HepG2 (cell line): ENCODE data around the gene VIT. TPM values are rescaled to one million over a fixed set of nuclear protein-coding genes. Genes with fewer than 3 reads are reported as not detected.

ENCODE experiments used
- ATAC-seq: fragments of 200-7000 bp; cut with Tn5 transposase; 3 replicates; pipeline ENCODE4 v1.9.1; 2020; ENCODE audit warnings: mild to moderate bottlenecking, moderate library complexity
- BruUV-seq: library from RNA; stranded (reverse); fragments of 400-500 nt; replicated peaks from 2 replicates; lab custom pipeline; 2021; lab: Mats Ljungman, UMichigan
- CTCF ChIA-PET: fragments of 300-600 bp; formaldehyde crosslinking; extraction: SDS; loops from one replicate; lab custom pipeline; 2021; ENCODE audit warnings: low total read pairs, inconsistent platforms, low intra/inter-chr PET ratio; lab: Yijun Ruan, JAX
- POLR2A ChIA-PET: fragments of 350-600 bp; sonication (Branson Sonifier 250); formaldehyde crosslinking; loops from one replicate; lab custom pipeline; 2020; ENCODE audit warnings: antibody characterized with exemption, inconsistent platforms; lab: Yijun Ruan, JAX
- DNase-seq: peaks from one replicate; pipeline ENCODE4 v3.0.0-alpha.2; 2015; ENCODE audit warnings: low spot score
- FAIRE-seq: peaks from 3 replicates; lab custom pipeline; 2011; peaks lifted over from hg19 to GRCh38; lab: Jason Lieb, UNC
- H2AFZ ChIP-seq: one replicate; pipeline ENCODE4 v1.6.1; 2011; ENCODE audit warnings: low read length, inconsistent platforms
- H3K27ac ChIP-seq: fragments of 300-600 bp; 3 replicates; pipeline ENCODE4 v1.8.0; 2011; ENCODE audit warnings: mixed run types, mild to moderate bottlenecking, mixed read lengths, low read length, inconsistent platforms; ENCODE audit not compliant: insufficient read depth; ENCODE audit errors: extremely low read length
- H3K27me3 ChIP-seq, 2 experiments: fragments of 200-600 bp in 1 of 2; 2 replicates in 1 of 2; 3 replicates in 1 of 2; pipeline versions ENCODE4 v1.6.0 to v1.8.0; 2011; ENCODE audit warnings: low read length in 2 of 2, mild to moderate bottlenecking in 2 of 2, moderate library complexity in 2 of 2, inconsistent platforms in 1 of 2; ENCODE audit not compliant: insufficient read depth in 2 of 2, control insufficient read depth in 1 of 2
- H3K36me3 ChIP-seq, 2 experiments: fragments of 200-600 bp in 1 of 2; replicated peaks in 1 of 2; 2 replicates in 1 of 2; 3 replicates in 1 of 2; pipeline versions ENCODE4 v1.5.1 to v1.8.0; 2011; ENCODE audit warnings: low read length in 2 of 2, inconsistent platforms in 1 of 2; ENCODE audit not compliant: insufficient read depth in 2 of 2, control insufficient read depth in 1 of 2
- H3K4me1 ChIP-seq: 2 replicates; pipeline ENCODE4 v1.5.1; 2012; ENCODE audit warnings: low read length, inconsistent platforms; ENCODE audit not compliant: insufficient read depth
- H3K4me2 ChIP-seq: 2 replicates; pipeline ENCODE4 v1.6.0; 2011; ENCODE audit warnings: low read depth, low read length, inconsistent platforms
- H3K4me3 ChIP-seq, 3 experiments: fragments of 200-600 bp in 1 of 3; sonication (generic), shearing (Covaris generic) in 1 of 3; replicated peaks in 1 of 3; 2 replicates each; pipeline ENCODE4 v1.5.1; 2011 to 2016; ENCODE audit warnings: low read length in 3 of 3, inconsistent platforms in 2 of 3, low read depth in 2 of 3, mild to moderate bottlenecking in 2 of 3, control low read depth in 1 of 3, mixed read lengths in 1 of 3; ENCODE audit not compliant: insufficient read depth in 1 of 3
- H3K79me2 ChIP-seq: one replicate; pipeline ENCODE4 v1.6.1; 2011; ENCODE audit warnings: low read length, inconsistent platforms; ENCODE audit not compliant: insufficient read depth
- H3K9ac ChIP-seq: 2 replicates; pipeline ENCODE4 v1.6.0; 2011; ENCODE audit warnings: mild to moderate bottlenecking, low read depth, low read length, inconsistent platforms; ENCODE audit not compliant: insufficient read depth
- H3K9me3 ChIP-seq: 2 replicates; pipeline ENCODE4 v1.5.1; 2012; ENCODE audit warnings: mild to moderate bottlenecking, low read length
- H4K20me1 ChIP-seq: 2 replicates; pipeline ENCODE4 v1.6.0; 2011; ENCODE audit warnings: inconsistent platforms, mild to moderate bottlenecking, low read length, moderate library complexity; ENCODE audit not compliant: insufficient read depth
- ATF1 ChIP-seq: IDR thresholded peaks from 2 replicates; pipeline ENCODE4 v1.6.1; 2016; ENCODE audit warnings: mild to moderate bottlenecking, control low read depth
- ELF1 ChIP-seq: sonication (generic); formaldehyde crosslinking; IDR thresholded peaks from 2 replicates; pipeline ENCODE4 v1.4.0; 2020; ENCODE audit warnings: missing genetic modification reagents
- FOSL1 ChIP-seq: sonication (generic); formaldehyde crosslinking; IDR thresholded peaks from 2 replicates; pipeline ENCODE4 v1.9.0; 2021; ENCODE audit warnings: missing genetic modification reagents, borderline replicate concordance
- PLRG1 ChIP-seq: fragments of 450-650 bp; conservative IDR thresholded peaks from 2 replicates; pipeline ENCODE4 v1.6.1; 2016
- SCMH1 ChIP-seq: sonication (generic); formaldehyde crosslinking; IDR thresholded peaks from 2 replicates; pipeline ENCODE4 v1.9.0; 2021; ENCODE audit warnings: missing genetic modification reagents, mild to moderate bottlenecking, borderline replicate concordance
- TFE3 ChIP-seq: IDR thresholded peaks from 2 replicates; pipeline ENCODE4 v1.6.1; 2016
- XBP1 ChIP-seq: sonication (generic); formaldehyde crosslinking; IDR thresholded peaks from 2 replicates; pipeline ENCODE4 v1.5.0; 2020; ENCODE audit warnings: missing genetic modification reagents
- ZNF335 ChIP-seq: sonication (generic); formaldehyde crosslinking; IDR thresholded peaks from 2 replicates; pipeline ENCODE4 v1.4.0; 2020; ENCODE audit warnings: missing genetic modification reagents
- ZNF350 ChIP-seq: sonication (generic); formaldehyde crosslinking; IDR thresholded peaks from 2 replicates; pipeline ENCODE4 v1.4.0; 2020; ENCODE audit warnings: mild to moderate bottlenecking, low read depth, missing genetic modification reagents, borderline replicate concordance
- ZSCAN9 ChIP-seq: IDR thresholded peaks from 2 replicates; pipeline ENCODE4 v1.6.1; 2016; ENCODE audit warnings: borderline replicate concordance
- WGBS: methylation state at CpG from one replicate; pipeline ENCODE4 v1.1.6; 2017; ENCODE audit warnings: low lambda C conversion rate; 5-methylcytosine and 5-hydroxymethylcytosine counted together
- in situ Hi-C: cut with HindIII; loops from 2 replicates; pipeline ENCODE4 v1.10.0; 2017; ENCODE audit warnings: low pct_unique_long_range_greater_than_20kb; ENCODE audit not compliant: extremely low pct_ligation_motif_present
- intact Hi-C: fragments of 100-400 bp; cut with micrococcal nuclease; formaldehyde crosslinking; loops from one replicate; pipeline ENCODE4 v1.10.0; 2022; ENCODE audit not compliant: unreplicated experiment
- polyA plus RNA-seq, 8 experiments: library from polyadenylated mRNA; depleted of rRNA in 3 of 8; stranded (reverse) in 7 of 8; unstranded in 1 of 8; fragments of >200 nt; fragmentation: Illumina TruSeq in 4 of 8; extraction: Trizol in 4 of 8; gene quantifications; 2 replicates each; pipeline versions ENCODE4 v1.2.1 to v1.2.3, GENCODE V29; 2011 to 2016; ENCODE audit warnings: low read depth in 4 of 8, missing spikeins in 1 of 8, mixed read lengths in 1 of 8; ENCODE audit not compliant: insufficient read depth in 1 of 8
- total RNA-seq, 5 experiments: library from RNA; depleted of rRNA; stranded (reverse); fragments of >200 nt; fragmentation: Illumina TruSeq; extraction: Trizol; gene quantifications; 2 replicates each; pipeline ENCODE4 v1.2.3, GENCODE V29; 2016; ENCODE audit warnings: low read depth in 1 of 5
- TF ChIP-seq, protein P1 (sequence below): sonication (generic); formaldehyde crosslinking; IDR thresholded peaks from 2 replicates; pipeline ENCODE4 v1.5.1; 2020; ENCODE audit warnings: mild to moderate bottlenecking, missing genetic modification reagents, moderate library complexity

VIT gene
- total and polyA plus RNA-seq, 2 of the 13 experiments (the other 11 are each of a cell fraction or from before 2014, with no cell fraction given) = not detected

- DNase-seq (no peak), ATAC-seq (no peak), FAIRE-seq (no peak)
- Histone ChIP-seq H3K27me3 (peaks cover 1 to 25% of the 10 kb centered on the region in 2 experiments; a peak in 4 of 5 replicates), H3K9ac (no peak overlapping the region), H3K4me1 (no peaks in the 10 kb centered on the region), H3K36me3 (no peaks in the 10 kb centered on the region), H4K20me1 (no peaks in the 10 kb centered on the region), H2AFZ (no peak overlapping the region), H3K4me2 (no peak overlapping the region), H3K79me2 (no peaks in the 10 kb centered on the region), H3K4me3 (no peak overlapping the region), H3K9me3 (no peaks in the 10 kb centered on the region), H3K27ac (no peak overlapping the region)
- ChIA-PET CTCF (no interaction called here), POLR2A (no interaction called here)
- intact Hi-C loops (no loop called here), in situ Hi-C loops (no loop called here)
- 14% methylated on average over 2 of the region's 2 CpGs for WGBS
- BruUV-seq = no TSS peak
- TF ChIP-seq, protein P1, sequence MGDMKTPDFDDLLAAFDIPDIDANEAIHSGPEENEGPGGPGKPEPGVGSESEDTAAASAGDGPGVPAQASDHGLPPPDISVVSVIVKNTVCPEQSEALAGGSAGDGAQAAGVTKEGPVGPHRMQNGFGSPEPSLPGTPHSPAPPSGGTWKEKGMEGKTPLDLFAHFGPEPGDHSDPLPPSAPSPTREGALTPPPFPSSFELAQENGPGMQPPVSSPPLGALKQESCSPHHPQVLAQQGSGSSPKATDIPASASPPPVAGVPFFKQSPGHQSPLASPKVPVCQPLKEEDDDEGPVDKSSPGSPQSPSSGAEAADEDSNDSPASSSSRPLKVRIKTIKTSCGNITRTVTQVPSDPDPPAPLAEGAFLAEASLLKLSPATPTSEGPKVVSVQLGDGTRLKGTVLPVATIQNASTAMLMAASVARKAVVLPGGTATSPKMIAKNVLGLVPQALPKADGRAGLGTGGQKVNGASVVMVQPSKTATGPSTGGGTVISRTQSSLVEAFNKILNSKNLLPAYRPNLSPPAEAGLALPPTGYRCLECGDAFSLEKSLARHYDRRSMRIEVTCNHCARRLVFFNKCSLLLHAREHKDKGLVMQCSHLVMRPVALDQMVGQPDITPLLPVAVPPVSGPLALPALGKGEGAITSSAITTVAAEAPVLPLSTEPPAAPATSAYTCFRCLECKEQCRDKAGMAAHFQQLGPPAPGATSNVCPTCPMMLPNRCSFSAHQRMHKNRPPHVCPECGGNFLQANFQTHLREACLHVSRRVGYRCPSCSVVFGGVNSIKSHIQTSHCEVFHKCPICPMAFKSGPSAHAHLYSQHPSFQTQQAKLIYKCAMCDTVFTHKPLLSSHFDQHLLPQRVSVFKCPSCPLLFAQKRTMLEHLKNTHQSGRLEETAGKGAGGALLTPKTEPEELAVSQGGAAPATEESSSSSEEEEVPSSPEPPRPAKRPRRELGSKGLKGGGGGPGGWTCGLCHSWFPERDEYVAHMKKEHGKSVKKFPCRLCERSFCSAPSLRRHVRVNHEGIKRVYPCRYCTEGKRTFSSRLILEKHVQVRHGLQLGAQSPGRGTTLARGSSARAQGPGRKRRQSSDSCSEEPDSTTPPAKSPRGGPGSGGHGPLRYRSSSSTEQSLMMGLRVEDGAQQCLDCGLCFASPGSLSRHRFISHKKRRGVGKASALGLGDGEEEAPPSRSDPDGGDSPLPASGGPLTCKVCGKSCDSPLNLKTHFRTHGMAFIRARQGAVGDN (CRISPR knock-in tag) = no peak
- TF ChIP-seq ATF1 (CRISPR knock-in tag) (no peak), XBP1 (CRISPR knock-in tag) (no peak), PLRG1 (no peak), SCMH1 (no peak), ELF1 (CRISPR knock-in tag) (no peak), FOSL1 (no peak), ZNF335 (CRISPR knock-in tag) (no peak), ZSCAN9 (CRISPR knock-in tag) (no peak), TFE3 (CRISPR knock-in tag) (no peak), ZNF350 (CRISPR knock-in tag) (no peak)
Observed at GRCh38 chr2:36769106-36769505, 72.6 kb downstream of the VIT start.
